Smooth muscle cell (in vitro differentiated cells): ENCODE results near the gene CADPS2. TPM values are rescaled to one million over a fixed set of nuclear protein-coding genes. Genes with fewer than 3 reads are reported as not detected.

Source experiments
- DNase-seq: peaks from one replicate; lab custom pipeline; 2025; ENCODE audit not compliant: unreplicated experiment; lab: John Stamatoyannopoulos, UW
- H2AFZ ChIP-seq: fragments of 200-600 bp; sonication (generic); 2 replicates; pipeline ENCODE4 v1.6.0; 2016; ENCODE audit warnings: antibody characterized with exemption, low read depth, mild to moderate bottlenecking
- H3F3A ChIP-seq: fragments of 200-600 bp; sonication (generic); 2 replicates; pipeline ENCODE4 v1.6.0; 2017; ENCODE audit warnings: antibody characterized with exemption, low read depth
- H3K27ac ChIP-seq: fragments of 200-600 bp; sonication (generic); 2 replicates; pipeline ENCODE4 v1.5.1; 2016; ENCODE audit warnings: low read depth, mild to moderate bottlenecking
- H3K27me3 ChIP-seq: fragments of 200-600 bp; sonication (generic); 2 replicates; pipeline ENCODE4 v1.6.1; 2016; ENCODE audit warnings: low read depth, mild to moderate bottlenecking
- H3K36me3 ChIP-seq: fragments of 200-600 bp; sonication (generic); 2 replicates; pipeline ENCODE4 v1.5.1; 2016; ENCODE audit warnings: low read depth
- H3K4me1 ChIP-seq: fragments of 200-600 bp; sonication (generic); 2 replicates; pipeline ENCODE4 v1.5.1; 2016; ENCODE audit warnings: low read depth
- H3K4me2 ChIP-seq: fragments of 200-600 bp; sonication (generic); 2 replicates; pipeline ENCODE4 v1.6.0; 2016; ENCODE audit warnings: mild to moderate bottlenecking
- H3K4me3 ChIP-seq: fragments of 200-600 bp; sonication (generic); 2 replicates; pipeline ENCODE4 v1.5.1; 2016; ENCODE audit warnings: mild to moderate bottlenecking
- H3K79me2 ChIP-seq: fragments of 200-600 bp; sonication (generic); 2 replicates; pipeline ENCODE4 v1.6.0; 2016; ENCODE audit warnings: low read depth, mild to moderate bottlenecking
- H3K9ac ChIP-seq: fragments of 200-600 bp; sonication (generic); 2 replicates; pipeline ENCODE4 v1.6.0; 2016; ENCODE audit warnings: low read depth
- H3K9me3 ChIP-seq: fragments of 200-600 bp; sonication (generic); replicated peaks from 2 replicates; pipeline ENCODE4 v1.5.1; 2016; ENCODE audit warnings: low read depth
- H4K20me1 ChIP-seq: fragments of 200-600 bp; sonication (generic); 2 replicates; pipeline ENCODE4 v1.6.0; 2016; ENCODE audit warnings: low read depth
- WGBS: methylation state at CpG from one replicate; pipeline ENCODE4 v1.1.7; 2016; ENCODE audit warnings: low lambda C conversion rate; 5-methylcytosine and 5-hydroxymethylcytosine counted together
- polyA plus RNA-seq: library from polyadenylated mRNA; unstranded; fragments of >200 nt; fragmentation: Nextera tagmentation; extraction: Ambion mirVana; gene quantifications from 2 replicates; pipeline ENCODE4 v1.2.1, GENCODE V29; 2016
- total RNA-seq: library from RNA; depleted of rRNA; stranded (reverse); fragments of >200 nt; gene quantifications from 2 replicates; pipeline ENCODE4 v1.2.3, GENCODE V29; 2014
- TF ChIP-seq, protein P1 (sequence below): fragments of 200-600 bp; sonication (generic); IDR thresholded peaks from 2 replicates; pipeline ENCODE4 v1.5.1; 2017; ENCODE audit warnings: borderline replicate concordance, mild to moderate bottlenecking, antibody characterized with exemption; ENCODE audit not compliant: insufficient read depth, poor library complexity, severe bottlenecking

The CADPS2 gene
- total and polyA plus RNA-seq, 2 experiments from 2014 or later = 8.5 to 15.6 TPM

DNA sequence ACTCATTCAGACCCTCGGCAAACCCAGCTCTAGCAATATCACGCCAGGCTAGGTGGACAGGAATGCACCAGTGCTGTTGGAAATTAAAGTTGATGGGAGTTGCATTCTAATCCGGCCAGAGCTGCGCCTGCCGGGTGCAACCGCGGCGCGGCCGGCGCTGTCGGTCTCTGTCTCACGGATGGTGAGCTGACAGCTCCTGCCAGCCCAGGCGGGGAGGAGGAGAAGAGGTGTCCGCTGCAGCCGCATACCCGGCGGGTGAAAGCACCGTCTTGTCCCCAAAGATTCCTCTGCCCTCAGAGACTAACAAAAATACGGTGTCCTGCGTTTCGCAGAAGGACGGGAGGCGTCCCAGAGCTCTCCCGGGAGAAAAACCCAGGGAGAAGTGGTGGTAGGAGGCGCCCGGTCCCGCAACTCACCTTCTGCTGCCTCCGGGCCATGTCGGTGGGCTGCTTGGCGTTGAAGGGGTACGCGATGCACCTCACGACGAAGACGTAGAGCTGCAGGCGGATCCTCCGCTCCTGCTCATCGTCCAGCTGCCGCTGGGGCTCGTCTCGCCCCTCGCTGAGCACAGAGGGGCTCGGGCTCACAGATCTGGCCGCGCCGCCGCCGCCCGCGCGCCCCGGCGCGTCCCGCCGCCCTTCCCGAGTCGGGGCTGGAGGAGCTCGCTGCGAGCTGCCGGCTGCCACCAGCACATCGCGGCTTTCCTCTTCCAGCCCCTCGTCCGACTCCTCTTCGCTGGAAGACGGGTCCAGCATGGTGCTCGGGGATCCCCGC is 490 bp downstream of the CADPS2 start:
- under 1% methylated on average over 48 of the region's 70 CpGs for WGBS
- H3F3A ChIP-seq = no peaks in the 10 kb centered on the region
- peak overlapping the region; percentile 98 for H2AFZ ChIP-seq
- H3K9ac ChIP-seq = peak overlapping the region; percentile 55
- DNase-seq = peak; percentile 30
- H3K79me2 ChIP-seq = no peaks in the 10 kb centered on the region
- peaks cover 3% of the 10 kb centered on the region for H3K27me3 ChIP-seq
- peak overlapping the region; percentile 45 for H3K27ac ChIP-seq
- no peaks in the 10 kb centered on the region for H4K20me1 ChIP-seq
- peaks cover 21% of the 10 kb centered on the region for H3K4me1 ChIP-seq
- H3K36me3 ChIP-seq = no peaks in the 10 kb centered on the region
- peak overlapping the region; percentile 96 for H3K4me2 ChIP-seq
- peak overlapping the region; percentile 98 for H3K4me3 ChIP-seq
- no peaks in the 10 kb centered on the region for H3K9me3 ChIP-seq
- TF ChIP-seq, protein P1, sequence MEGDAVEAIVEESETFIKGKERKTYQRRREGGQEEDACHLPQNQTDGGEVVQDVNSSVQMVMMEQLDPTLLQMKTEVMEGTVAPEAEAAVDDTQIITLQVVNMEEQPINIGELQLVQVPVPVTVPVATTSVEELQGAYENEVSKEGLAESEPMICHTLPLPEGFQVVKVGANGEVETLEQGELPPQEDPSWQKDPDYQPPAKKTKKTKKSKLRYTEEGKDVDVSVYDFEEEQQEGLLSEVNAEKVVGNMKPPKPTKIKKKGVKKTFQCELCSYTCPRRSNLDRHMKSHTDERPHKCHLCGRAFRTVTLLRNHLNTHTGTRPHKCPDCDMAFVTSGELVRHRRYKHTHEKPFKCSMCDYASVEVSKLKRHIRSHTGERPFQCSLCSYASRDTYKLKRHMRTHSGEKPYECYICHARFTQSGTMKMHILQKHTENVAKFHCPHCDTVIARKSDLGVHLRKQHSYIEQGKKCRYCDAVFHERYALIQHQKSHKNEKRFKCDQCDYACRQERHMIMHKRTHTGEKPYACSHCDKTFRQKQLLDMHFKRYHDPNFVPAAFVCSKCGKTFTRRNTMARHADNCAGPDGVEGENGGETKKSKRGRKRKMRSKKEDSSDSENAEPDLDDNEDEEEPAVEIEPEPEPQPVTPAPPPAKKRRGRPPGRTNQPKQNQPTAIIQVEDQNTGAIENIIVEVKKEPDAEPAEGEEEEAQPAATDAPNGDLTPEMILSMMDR = no peak

DNA sequence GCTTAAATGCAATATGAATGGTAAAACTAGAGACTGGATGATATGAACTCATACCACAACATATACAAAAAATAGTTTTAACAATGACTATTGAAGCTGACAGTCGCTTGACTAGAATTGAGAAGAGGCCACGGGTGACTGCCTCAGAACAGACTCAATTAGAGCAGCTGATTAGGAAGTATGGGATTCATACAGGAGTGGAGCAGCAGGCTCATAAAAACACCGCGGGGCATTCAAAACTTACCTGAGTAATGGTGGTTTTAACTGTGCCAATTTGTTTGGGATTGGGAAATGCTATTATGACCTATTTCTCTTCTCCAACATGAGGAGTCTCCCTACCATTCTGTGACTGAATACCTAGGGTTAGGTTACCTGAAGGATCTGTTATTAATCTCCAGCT is 2.1 kb downstream of the CADPS2 start:
- Histone ChIP-seq H3K9ac (no peak overlapping the region), H3K79me2 (no peaks in the 10 kb centered on the region), H3K36me3 (no peaks in the 10 kb centered on the region), H3K27ac (no peak overlapping the region), H3K4me2 (peak overlapping the region; percentile 96), H4K20me1 (no peaks in the 10 kb centered on the region), H3K27me3 (peaks cover 3% of the 10 kb centered on the region), H2AFZ (no peak overlapping the region), H3F3A (no peaks in the 10 kb centered on the region), H3K9me3 (no peaks in the 10 kb centered on the region), H3K4me3 (peak overlapping the region; percentile 98), H3K4me1 (peaks cover 21% of the 10 kb centered on the region)
- no peak for DNase-seq
- TF ChIP-seq, protein P1 = no peak
- WGBS = 75% methylated on average over 4 of the region's 4 CpGs

DNA sequence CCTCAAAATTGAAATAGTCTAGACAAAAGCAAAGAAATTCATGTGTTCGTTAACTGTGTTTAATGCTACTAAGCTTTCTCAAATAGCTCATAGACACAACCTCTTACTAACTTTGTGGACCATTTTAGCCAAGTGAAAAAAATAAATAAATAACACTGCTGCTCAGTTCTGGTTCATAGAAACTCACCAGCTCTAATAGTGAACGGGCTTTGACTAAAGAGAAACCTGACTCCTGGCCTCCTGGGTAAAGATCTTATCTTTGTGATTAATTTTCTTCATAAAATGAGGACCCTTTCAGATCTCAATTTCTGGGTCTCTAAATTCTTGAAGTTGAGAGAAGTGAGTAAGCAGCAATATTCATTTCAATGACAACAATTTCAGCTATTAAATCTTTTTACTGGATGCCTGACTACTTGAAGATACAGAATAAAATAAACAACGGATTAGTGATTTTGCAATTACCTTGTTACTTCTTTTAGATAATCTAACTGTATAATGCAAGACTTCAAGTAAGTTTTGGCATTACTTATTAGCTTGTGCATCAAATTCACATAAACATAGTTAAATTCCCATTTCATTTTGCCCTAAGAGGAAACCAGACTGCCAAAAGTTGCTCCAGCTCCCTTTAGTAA is 3.1 kb downstream of the CADPS2 start:
- TF ChIP-seq, protein P1 = no peak
- H3F3A ChIP-seq = no peaks in the 10 kb centered on the region

More for the DNA sequence above, 3.1 kb downstream of the CADPS2 start:
- no peak for DNase-seq
- Histone ChIP-seq H2AFZ (no peak overlapping the region), H3K27ac (no peak overlapping the region), H4K20me1 (no peaks in the 10 kb centered on the region), H3K27me3 (no peaks in the 10 kb centered on the region), H3K4me2 (peak overlapping the region; percentile 96), H3K9ac (no peak overlapping the region), H3K4me3 (peak overlapping the region; percentile 98), H3K4me1 (peaks cover 21% of the 10 kb centered on the region), H3K36me3 (no peaks in the 10 kb centered on the region), H3K9me3 (no peaks in the 10 kb centered on the region), H3K79me2 (no peaks in the 10 kb centered on the region)
- 75% methylated on average over 3 of the region's 3 CpGs for WGBS
